ENCODE measurements around the gene TUBA3C. TPM values are rescaled to one million over a fixed set of nuclear protein-coding genes. Genes with fewer than 3 reads are reported as not detected.

The TUBA3C gene
- total RNA-seq, 2 experiments from 2014 or later, result not detected

DNA sequence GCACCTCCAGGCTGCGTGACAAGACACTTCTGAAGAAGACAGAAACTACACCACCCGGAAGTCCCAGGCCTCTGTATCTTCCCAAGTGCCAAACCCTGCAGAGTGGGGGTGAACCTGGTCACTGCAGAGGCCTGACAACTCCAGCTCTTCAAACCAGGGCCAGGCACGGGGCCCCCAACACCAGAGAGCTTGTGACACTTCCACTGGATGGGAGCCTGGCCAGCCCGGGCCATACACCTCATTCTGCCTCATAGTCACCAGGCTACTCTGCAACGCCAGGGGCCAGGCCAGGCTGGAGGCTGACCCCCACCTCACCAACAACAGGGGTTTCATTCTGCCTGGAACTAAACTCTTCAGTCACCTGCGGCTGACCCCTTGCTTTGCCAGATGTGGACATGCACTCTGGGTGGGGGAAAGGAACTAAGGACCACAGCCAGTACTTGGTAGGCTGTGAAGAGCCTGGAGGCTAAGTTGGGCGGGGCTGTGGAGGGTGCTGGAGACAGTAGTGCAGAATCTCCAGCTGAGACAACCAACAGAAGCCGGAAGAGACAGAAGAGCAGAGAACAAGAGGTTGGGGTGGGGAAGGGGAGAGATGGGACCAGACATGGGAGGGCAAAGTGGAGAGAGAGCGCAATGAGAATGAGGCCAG lies 23.0 kb downstream of the TUBA3C start:
- H3K9me2 ChIP-seq (ENCODE audit: insufficient read depth, low read length), result no peaks in the 10 kb centered on the region
- no peaks in the 10 kb centered on the region for H3K9me3 ChIP-seq (ENCODE audit: low read length)
- no peak overlapping the region for H3K27ac ChIP-seq (ENCODE audit: low read depth, low read length, poor library complexity, severe bottlenecking)
- no peaks in the 10 kb centered on the region for H3K79me2 ChIP-seq (ENCODE audit: insufficient read depth, low read depth, low read length)
- DNase-seq (ENCODE audit: low spot score), result no peak
- ChIA-PET CTCF (ENCODE audit: unreplicated experiment) (no interaction called here), POLR2A (no interaction called here)
- H3K4me1 ChIP-seq (ENCODE audit: insufficient read depth, low read length, poor library complexity, severe bottlenecking), result no peaks in the 10 kb centered on the region
- no peaks in the 10 kb centered on the region for H3K36me3 ChIP-seq (ENCODE audit: insufficient read depth, low read length)
- no TSS peak for BruUV-seq (replicated peaks)
- no peaks in the 10 kb centered on the region for H4K20me1 ChIP-seq (ENCODE audit: insufficient read depth, low read length)
- intact Hi-C loops (cut with micrococcal nuclease; ENCODE audit: unreplicated experiment), result no loop called here
- no peak overlapping the region for H3K4me2 ChIP-seq (ENCODE audit: low read length)
- no peak overlapping the region for H2AFZ ChIP-seq (ENCODE audit: low read length)
- no peak overlapping the region for H3K4me3 ChIP-seq (ENCODE audit: low read depth, low read length, poor library complexity, severe bottlenecking)
- TF ChIP-seq, protein P1, sequence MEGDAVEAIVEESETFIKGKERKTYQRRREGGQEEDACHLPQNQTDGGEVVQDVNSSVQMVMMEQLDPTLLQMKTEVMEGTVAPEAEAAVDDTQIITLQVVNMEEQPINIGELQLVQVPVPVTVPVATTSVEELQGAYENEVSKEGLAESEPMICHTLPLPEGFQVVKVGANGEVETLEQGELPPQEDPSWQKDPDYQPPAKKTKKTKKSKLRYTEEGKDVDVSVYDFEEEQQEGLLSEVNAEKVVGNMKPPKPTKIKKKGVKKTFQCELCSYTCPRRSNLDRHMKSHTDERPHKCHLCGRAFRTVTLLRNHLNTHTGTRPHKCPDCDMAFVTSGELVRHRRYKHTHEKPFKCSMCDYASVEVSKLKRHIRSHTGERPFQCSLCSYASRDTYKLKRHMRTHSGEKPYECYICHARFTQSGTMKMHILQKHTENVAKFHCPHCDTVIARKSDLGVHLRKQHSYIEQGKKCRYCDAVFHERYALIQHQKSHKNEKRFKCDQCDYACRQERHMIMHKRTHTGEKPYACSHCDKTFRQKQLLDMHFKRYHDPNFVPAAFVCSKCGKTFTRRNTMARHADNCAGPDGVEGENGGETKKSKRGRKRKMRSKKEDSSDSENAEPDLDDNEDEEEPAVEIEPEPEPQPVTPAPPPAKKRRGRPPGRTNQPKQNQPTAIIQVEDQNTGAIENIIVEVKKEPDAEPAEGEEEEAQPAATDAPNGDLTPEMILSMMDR (conservative IDR thresholded peaks at IDR 0.05; ENCODE audit: low read length), result no peak
- no peak for TF ChIP-seq EZH2phosphoT487 (IDR thresholded peaks at IDR 0.05; ENCODE audit: borderline replicate concordance, low read depth, low read length)

DNA sequence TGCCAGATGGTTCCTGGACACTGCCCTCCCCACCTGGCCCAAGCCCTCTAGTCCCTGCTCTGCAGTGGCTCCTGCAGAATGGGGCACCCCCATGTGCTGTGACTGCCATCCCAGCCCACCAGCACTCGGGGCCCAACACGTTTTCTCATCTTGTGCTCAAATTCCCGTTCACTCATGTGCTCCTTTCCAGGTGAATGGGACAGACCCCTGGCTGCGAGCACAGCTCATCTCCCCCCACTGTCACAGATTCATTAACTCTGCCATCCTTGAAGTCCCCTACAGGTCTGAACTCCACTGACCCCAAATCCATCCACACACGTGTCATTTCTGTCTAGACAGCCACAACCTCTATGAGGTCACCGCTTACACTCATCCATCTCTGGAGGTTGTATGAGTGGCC lies 23.6 kb downstream of the TUBA3C start:
- no TSS peak for BruUV-seq (replicated peaks)
- H3K9me3 ChIP-seq (ENCODE audit: low read length), result no peaks in the 10 kb centered on the region
- H4K20me1 ChIP-seq (ENCODE audit: insufficient read depth, low read length), result no peaks in the 10 kb centered on the region
- H3K9me2 ChIP-seq (ENCODE audit: insufficient read depth, low read length), result no peaks in the 10 kb centered on the region
- no peaks in the 10 kb centered on the region for H3K4me1 ChIP-seq (ENCODE audit: insufficient read depth, low read length, poor library complexity, severe bottlenecking)
- CTCF ChIA-PET (ENCODE audit: unreplicated experiment), result no interaction called here
- no peak overlapping the region for H3K27ac ChIP-seq (ENCODE audit: low read depth, low read length, poor library complexity, severe bottlenecking)
- no peak overlapping the region for H3K4me2 ChIP-seq (ENCODE audit: low read length)
- H3K79me2 ChIP-seq (ENCODE audit: insufficient read depth, low read depth, low read length), result no peaks in the 10 kb centered on the region
- H3K36me3 ChIP-seq (ENCODE audit: insufficient read depth, low read length), result no peaks in the 10 kb centered on the region
- H2AFZ ChIP-seq (ENCODE audit: low read length), result no peak overlapping the region
- intact Hi-C loops (cut with micrococcal nuclease; ENCODE audit: unreplicated experiment), result no loop called here
- TF ChIP-seq, protein P1 (conservative IDR thresholded peaks at IDR 0.05; ENCODE audit: low read length), result no peak
- TF ChIP-seq EZH2phosphoT487 (IDR thresholded peaks at IDR 0.05; ENCODE audit: borderline replicate concordance, low read depth, low read length), result no peak
- H3K4me3 ChIP-seq (ENCODE audit: low read depth, low read length, poor library complexity, severe bottlenecking), result no peak overlapping the region
- DNase-seq (ENCODE audit: low spot score), result no peak
- POLR2A ChIA-PET, result interaction anchor here (0.6 to 1.0 kb wide), 2 partner anchors 8 to 35 kb away, joined by 3 read pairs; no protein-coding TSS in a partner anchor

DNA sequence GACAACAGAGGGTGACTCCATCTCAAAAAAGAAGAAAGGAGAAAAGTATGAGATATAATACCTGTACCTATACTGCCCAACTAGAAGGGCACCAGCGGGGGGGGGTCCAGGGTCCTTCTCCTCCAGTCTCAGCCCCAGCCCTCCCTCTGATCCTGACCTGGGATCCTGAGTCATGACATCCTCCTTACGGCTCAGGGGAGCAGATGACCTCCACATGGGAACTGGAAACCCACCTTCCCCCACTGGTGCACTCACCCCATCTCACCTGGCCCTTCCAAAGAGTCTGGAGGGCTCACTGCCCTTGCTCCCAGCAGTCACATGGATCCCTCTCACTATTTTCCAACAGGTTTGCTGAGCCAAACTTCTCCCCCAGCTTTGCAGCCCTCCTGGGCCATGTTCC lies 24.2 kb downstream of the TUBA3C start:
- no peaks in the 10 kb centered on the region for H3K9me2 ChIP-seq (ENCODE audit: insufficient read depth, low read length)
- H3K27ac ChIP-seq (ENCODE audit: low read depth, low read length, poor library complexity, severe bottlenecking), result no peak overlapping the region
- H3K79me2 ChIP-seq (ENCODE audit: insufficient read depth, low read depth, low read length), result no peaks in the 10 kb centered on the region
- no peak overlapping the region for H3K4me2 ChIP-seq (ENCODE audit: low read length)
- no peak overlapping the region for H3K4me3 ChIP-seq (ENCODE audit: low read depth, low read length, poor library complexity, severe bottlenecking)
- ChIA-PET POLR2A (interaction anchor here (0.6 to 1.0 kb wide), 2 partner anchors 9 to 36 kb away, joined by 3 read pairs; no protein-coding TSS in a partner anchor), CTCF (ENCODE audit: unreplicated experiment) (no interaction called here)
- no peaks in the 10 kb centered on the region for H3K4me1 ChIP-seq (ENCODE audit: insufficient read depth, low read length, poor library complexity, severe bottlenecking)
- intact Hi-C loops (cut with micrococcal nuclease; ENCODE audit: unreplicated experiment), result no loop called here
- no peak for DNase-seq (ENCODE audit: low spot score)
- TF ChIP-seq, protein P1 (conservative IDR thresholded peaks at IDR 0.05; ENCODE audit: low read length), result no peak
- no peak for TF ChIP-seq EZH2phosphoT487 (IDR thresholded peaks at IDR 0.05; ENCODE audit: borderline replicate concordance, low read depth, low read length)
- no TSS peak for BruUV-seq (replicated peaks)
- no peaks in the 10 kb centered on the region for H3K9me3 ChIP-seq (ENCODE audit: low read length)
- no peaks in the 10 kb centered on the region for H4K20me1 ChIP-seq (ENCODE audit: insufficient read depth, low read length)
- H3K36me3 ChIP-seq (ENCODE audit: insufficient read depth, low read length), result no peaks in the 10 kb centered on the region
- H2AFZ ChIP-seq (ENCODE audit: low read length), result no peak overlapping the region

All from OCI-LY7 (cell line).